GM19397 (cell line): ENCODE measurements around the gene EIF2AK3.
A peak's percentile ranks its signal among the peaks of the same experiment; 100 is the strongest.
"Not testable (repeated sequence)": the region's sequence is repeated elsewhere in the genome, so short reads cannot be mapped to it uniquely, and the experiment has no call there.

Experiments used
- ATAC-seq: cut with Tn5 transposase; IDR thresholded peaks from one replicate; pipeline ENCODE4 v1.9.1; 2021; ENCODE audit warnings: mild to moderate bottlenecking, moderate library complexity; ENCODE audit not compliant: unreplicated experiment

The EIF2AK3 gene

GRCh38 chr2:88637464-88637863 is 10.2 kb upstream of the EIF2AK3 start:
- ATAC-seq: no peak

GRCh38 chr2:88636026-88636425 is 8.8 kb upstream of the EIF2AK3 start:
- ATAC-seq: no peak

DNA sequence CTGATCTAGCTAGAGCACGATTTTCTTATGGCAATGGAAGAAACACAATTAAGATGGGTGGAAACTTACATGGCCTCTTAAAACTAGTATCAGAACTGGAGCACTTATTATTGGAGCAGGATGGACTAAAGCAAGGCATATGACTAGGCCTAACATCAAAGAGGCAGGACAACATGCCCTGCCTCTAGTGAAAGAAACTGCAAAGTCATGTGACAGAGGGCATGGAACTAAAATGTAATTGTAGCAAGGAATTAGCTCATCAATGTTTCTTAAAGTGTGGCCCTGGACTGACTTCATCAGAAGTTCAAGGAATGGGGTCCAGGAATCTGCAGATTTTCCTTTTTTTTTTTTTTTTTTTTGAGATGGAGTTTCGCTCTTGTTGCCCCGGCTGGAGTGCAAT is 5.3 kb upstream of the EIF2AK3 start:
- ATAC-seq: no peak

DNA sequence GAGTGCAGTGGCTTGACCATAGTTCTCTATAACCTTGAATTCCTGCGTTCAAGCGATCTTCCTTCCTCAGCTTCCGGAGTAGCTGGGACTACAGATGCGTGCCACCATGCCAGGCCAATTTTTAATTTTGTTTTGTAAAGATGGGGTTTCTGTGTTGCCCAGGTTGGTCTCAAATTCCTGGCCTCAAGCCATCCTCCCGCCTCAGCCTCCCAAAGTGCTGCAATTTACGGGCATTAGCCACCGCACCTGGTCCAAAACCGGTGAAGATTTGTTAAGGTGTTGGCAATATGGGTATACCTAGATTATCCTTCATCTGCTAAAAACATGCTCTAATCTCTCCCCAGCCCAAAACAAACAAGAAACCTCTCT is 1.3 kb upstream of the EIF2AK3 start:
- no peak for ATAC-seq

GRCh38 chr2:88627856-88628570 is 749 bp upstream of the EIF2AK3 start:
- peak; percentile 22 for ATAC-seq

GRCh38 chr2:88626171-88627054 is 851 bp downstream of the EIF2AK3 start:
- ATAC-seq: peak; percentile 7

DNA sequence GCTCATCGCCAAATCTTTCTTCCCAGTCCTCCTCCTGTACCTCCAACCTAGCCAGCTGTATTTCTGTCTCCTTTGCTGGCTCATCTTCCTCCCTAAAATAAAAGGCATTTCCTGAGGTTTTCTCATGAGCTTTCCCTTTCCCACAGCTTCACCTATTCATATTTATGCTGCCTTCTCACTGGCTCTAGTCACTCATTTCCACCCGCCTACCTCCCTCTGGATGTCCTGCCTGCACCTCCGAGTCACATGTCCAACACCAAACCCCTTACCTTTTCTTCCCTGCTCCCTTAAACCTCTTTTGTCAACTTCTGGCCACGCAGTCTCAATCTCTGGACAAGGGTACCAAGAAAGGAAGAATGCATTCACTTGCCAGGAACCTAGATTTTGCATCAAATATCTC is 2.8 kb downstream of the EIF2AK3 start:
- ATAC-seq: no peak

DNA sequence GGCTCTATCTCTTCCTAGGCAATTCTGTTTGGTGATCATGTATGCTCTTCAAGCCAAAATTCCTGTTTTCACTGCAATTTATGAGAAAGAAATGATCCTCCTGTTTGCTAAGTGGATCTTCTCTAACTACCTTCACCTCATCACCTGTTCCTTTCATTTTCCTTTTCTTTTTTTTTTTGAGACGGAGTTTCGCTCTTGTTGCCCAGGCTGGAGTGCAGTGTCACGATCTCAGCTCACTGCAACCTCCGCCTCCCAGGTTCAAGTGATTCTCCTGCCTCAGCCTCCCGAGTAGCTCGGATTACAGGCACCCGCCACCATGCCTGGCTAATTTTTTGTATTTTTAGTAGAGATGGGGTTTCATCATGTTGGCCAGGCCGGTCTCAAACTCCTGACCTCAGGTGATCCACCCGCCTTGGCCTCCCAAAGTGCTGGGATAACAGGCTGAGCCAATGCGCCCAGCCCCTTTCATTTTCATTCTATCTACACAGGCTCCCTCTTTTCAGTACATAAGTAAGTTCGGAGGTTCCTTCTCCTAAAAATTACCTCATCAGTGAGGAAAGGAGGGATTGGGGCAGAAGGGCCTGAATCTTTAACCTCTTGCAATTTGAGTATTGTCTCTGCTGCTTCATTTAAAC is 3.3 kb downstream of the EIF2AK3 start:
- not testable (repeated sequence) for ATAC-seq

DNA sequence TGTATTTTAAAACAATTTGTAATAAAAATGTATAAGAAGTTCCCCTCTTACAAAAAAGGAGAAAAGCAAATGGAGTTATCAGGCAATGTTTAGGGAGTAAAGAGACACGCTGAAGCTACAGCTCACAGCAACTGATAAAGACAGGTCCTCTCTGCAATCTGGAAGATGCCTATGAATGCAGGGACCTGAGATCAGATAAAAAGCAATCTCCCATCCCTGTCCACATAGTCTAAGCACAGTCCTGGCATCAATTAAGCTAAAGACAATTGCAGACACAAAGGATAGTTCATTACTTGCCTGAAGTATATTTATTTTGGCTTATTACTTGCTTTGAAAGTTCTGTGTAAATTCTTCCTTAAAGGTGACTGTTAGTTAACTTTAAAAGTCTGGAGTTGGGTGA is 5.0 kb downstream of the EIF2AK3 start:
- no peak for ATAC-seq

- no peak for ATAC-seq
Measured at GRCh38 chr2:88621432-88621831, 5.8 kb downstream of the EIF2AK3 start.

- ATAC-seq: no peak
Measured at GRCh38 chr2:88620015-88620414, 7.2 kb downstream of the EIF2AK3 start.

GRCh38 chr2:88615822-88616221 is 11.4 kb downstream of the EIF2AK3 start:
- ATAC-seq: peak; percentile 41

- peak; percentile 74 for ATAC-seq
Measured at GRCh38 chr2:88614497-88615157, 12.6 kb downstream of the EIF2AK3 start.

- no peak for ATAC-seq
Measured at GRCh38 chr2:88613921-88614320, 13.3 kb downstream of the EIF2AK3 start.

DNA sequence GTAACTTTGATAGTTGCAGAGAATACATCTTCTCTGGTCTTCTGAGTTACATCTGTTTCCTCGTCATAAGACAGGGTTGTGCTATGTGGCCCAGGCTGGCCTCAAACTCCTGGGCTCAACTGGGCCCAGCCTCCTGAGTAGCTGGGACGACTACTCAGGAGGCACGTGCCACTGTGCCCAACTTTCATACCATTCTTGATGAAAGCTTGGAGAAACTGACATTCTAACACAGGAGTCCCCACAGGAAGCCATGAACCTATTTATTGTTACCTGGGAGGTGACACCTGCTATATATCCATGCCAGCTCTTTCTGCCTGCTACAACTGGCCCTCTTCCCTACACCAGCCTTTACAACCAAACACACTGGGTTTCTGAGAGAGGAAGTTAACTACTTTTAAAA is 19.1 kb downstream of the EIF2AK3 start:
- ATAC-seq: no peak

DNA sequence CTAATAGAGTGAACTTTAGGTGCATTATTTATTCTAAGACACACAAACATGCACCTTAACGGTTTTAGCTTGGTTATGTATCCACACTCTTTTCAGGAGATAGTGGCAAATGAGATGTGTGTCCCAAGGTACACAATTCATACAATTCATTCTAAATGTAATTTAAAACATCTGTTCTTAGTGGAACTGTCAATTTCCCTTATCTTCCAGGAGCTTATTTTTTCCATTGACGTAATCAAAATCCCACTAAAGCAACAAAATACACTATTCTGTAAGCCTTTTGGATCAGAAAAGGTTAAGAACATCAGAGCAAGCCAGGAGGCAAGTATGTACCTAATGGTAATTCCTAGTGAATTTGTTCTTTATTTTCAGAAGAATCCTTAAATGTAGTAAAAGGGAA is 19.8 kb downstream of the EIF2AK3 start:
- no peak for ATAC-seq

DNA sequence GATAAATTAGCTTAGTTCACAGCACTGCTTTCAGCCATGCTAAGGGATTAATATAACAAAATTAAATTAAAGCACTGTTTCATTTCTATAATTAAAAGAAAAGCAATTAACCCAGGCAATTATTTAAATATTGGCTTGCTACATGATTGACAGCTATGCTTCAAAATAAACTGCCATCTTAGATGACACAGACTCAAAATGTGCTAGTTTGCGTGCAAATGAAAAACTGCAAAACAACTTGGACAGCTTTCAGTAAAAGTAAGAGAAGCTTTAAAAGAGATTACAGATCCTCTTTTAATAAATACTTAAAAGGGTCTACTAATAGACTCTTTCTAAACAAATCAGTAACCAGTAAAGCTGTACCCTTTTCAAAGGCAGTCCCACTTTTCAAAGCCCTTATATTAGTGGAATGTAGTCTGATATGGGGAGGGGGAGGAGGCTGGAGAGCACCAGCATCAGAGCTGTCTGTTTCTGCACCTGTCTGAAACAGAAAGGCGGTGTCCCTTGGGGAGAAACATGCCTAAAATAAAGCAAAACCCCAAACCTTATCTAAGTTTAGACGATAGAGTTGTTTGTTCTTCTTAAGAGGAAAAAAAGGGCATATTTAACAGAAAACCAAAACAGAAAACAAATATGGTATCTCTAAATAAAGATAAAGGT is 20.8 kb downstream of the EIF2AK3 start:
- ATAC-seq: peak; percentile 88

DNA sequence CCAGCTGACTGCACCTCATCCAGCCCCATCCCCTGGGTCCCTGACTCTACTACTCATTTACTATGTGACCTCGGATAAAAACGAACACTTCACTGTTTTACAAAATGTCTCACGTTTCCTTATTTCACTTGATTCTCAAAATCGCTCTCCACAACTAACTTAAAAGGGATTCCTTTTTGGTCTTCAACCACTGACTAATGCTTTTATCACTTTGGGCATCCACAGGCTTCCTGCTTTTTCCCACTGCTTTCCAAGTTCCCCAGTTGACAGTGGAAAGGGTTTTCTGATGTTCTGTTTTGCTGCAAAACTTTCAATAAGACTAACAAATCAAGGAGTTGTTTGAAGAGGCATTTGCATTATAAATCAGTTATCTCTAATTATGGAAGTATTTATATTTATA is 24.1 kb downstream of the EIF2AK3 start:
- ATAC-seq: no peak

GRCh38 chr2:88602022-88602421 is 25.2 kb downstream of the EIF2AK3 start:
- no peak for ATAC-seq

GRCh38 chr2:88601286-88601685 is 26.0 kb downstream of the EIF2AK3 start:
- ATAC-seq: no peak

DNA sequence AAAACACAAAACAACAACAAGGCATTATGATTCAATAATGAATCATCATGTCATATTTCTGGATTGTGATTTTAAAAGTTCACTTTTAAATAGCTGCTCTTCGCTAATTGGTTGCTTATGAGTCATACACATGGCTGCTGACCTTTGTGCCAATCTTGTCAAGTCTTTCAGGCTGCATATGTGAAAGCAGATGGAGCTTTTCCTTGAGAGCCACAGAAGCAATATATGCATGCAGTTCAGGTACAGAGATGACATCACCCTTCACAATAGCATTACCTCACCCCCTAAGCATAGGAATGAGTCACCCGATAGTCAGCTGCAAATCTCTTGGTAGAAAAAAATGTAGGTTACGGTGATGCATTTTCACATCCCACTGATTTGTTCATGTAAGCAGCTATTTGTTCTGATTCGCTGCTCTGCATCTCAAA is 27.2 kb downstream of the EIF2AK3 start:
- ATAC-seq: peak; percentile 99
